WTC11 (cell line): ENCODE measurements around the gene NEDD9.

Experiments used
- NR2C2 ChIP-seq: sonication (generic); formaldehyde crosslinking; IDR thresholded peaks from 2 replicates; pipeline ENCODE4 v1.8.0; 2022; ENCODE audit warnings: mild to moderate bottlenecking, missing genetic modification reagents
- SP1 ChIP-seq: sonication (generic); formaldehyde crosslinking; conservative IDR thresholded peaks from 2 replicates; pipeline ENCODE4 v1.8.1; 2022; ENCODE audit warnings: missing genetic modification reagents
- TF ChIP-seq, protein P1 (sequence below): fragments of 200-600 bp; IDR thresholded peaks from 2 replicates; pipeline ENCODE4 v1.8.0; 2022; ENCODE audit warnings: antibody characterized with exemption
- TF ChIP-seq, protein P2 (sequence below): sonication (generic); formaldehyde crosslinking; IDR thresholded peaks from 2 replicates; pipeline ENCODE4 v1.8.1; 2022; ENCODE audit warnings: low read depth, missing genetic modification reagents, borderline replicate concordance
- TF ChIP-seq, protein P3 (sequence below): sonication (generic); formaldehyde crosslinking; IDR thresholded peaks from 2 replicates; pipeline ENCODE4 v1.8.1; 2023; ENCODE audit warnings: mild to moderate bottlenecking, missing genetic modification reagents, moderate library complexity

DNA sequence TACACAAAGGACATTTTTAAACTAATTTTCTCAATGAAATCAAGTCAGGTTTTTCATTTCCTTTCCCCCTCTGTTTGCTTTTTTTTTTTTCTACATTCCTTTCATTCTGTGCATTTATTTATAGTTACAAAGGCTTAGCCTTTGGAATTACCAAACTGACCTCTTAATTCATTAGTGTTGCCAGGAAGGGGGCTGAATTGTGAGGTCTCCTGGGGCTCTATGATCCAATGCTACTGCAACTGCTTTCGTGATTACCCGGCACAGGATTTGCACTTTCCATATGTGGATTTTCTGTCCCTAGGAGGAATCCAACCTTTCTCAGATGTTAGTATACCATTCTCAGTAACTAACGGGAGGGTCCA, 35.3 kb downstream of the NEDD9 start:
- TF ChIP-seq, protein P1, sequence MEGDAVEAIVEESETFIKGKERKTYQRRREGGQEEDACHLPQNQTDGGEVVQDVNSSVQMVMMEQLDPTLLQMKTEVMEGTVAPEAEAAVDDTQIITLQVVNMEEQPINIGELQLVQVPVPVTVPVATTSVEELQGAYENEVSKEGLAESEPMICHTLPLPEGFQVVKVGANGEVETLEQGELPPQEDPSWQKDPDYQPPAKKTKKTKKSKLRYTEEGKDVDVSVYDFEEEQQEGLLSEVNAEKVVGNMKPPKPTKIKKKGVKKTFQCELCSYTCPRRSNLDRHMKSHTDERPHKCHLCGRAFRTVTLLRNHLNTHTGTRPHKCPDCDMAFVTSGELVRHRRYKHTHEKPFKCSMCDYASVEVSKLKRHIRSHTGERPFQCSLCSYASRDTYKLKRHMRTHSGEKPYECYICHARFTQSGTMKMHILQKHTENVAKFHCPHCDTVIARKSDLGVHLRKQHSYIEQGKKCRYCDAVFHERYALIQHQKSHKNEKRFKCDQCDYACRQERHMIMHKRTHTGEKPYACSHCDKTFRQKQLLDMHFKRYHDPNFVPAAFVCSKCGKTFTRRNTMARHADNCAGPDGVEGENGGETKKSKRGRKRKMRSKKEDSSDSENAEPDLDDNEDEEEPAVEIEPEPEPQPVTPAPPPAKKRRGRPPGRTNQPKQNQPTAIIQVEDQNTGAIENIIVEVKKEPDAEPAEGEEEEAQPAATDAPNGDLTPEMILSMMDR, result no peak
- TF ChIP-seq SP1 (CRISPR knock-in tag), result no peak
- no peak for TF ChIP-seq NR2C2 (CRISPR knock-in tag)
- TF ChIP-seq, protein P2, sequence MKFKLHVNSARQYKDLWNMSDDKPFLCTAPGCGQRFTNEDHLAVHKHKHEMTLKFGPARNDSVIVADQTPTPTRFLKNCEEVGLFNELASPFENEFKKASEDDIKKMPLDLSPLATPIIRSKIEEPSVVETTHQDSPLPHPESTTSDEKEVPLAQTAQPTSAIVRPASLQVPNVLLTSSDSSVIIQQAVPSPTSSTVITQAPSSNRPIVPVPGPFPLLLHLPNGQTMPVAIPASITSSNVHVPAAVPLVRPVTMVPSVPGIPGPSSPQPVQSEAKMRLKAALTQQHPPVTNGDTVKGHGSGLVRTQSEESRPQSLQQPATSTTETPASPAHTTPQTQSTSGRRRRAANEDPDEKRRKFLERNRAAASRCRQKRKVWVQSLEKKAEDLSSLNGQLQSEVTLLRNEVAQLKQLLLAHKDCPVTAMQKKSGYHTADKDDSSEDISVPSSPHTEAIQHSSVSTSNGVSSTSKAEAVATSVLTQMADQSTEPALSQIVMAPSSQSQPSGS (CRISPR knock-in tag), result no peak
- TF ChIP-seq, protein P3, sequence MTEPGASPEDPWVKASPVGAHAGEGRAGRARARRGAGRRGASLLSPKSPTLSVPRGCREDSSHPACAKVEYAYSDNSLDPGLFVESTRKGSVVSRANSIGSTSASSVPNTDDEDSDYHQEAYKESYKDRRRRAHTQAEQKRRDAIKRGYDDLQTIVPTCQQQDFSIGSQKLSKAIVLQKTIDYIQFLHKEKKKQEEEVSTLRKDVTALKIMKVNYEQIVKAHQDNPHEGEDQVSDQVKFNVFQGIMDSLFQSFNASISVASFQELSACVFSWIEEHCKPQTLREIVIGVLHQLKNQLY (CRISPR knock-in tag), result no peak
